HL-60 (cell line): ENCODE results near the gene ADAMTS2.

Experiments used
- DNase-seq, 2 experiments: peaks; one replicate each; pipeline ENCODE4 v3.0.0-alpha.2; 2010 to 2020; ENCODE audit warnings: low read depth in 1 of 2, low spot score in 1 of 2
- H3K27ac ChIP-seq: fragments of 250-450 bp; sonication (Bioruptor Pico); replicated peaks from 2 replicates; pipeline ENCODE4 v1.5.1; 2020; ENCODE audit warnings: mild to moderate bottlenecking, moderate library complexity
- H3K27me3 ChIP-seq: fragments of 250-450 bp; sonication (Bioruptor Pico); 2 replicates; pipeline ENCODE4 v1.5.1; 2021; ENCODE audit warnings: mild to moderate bottlenecking, moderate library complexity; ENCODE audit not compliant: insufficient read depth, poor library complexity, severe bottlenecking
- H3K4me3 ChIP-seq: replicated peaks from 2 replicates; pipeline ENCODE4 v1.5.1; 2011; ENCODE audit warnings: mild to moderate bottlenecking, control low read depth, low read length; ENCODE audit not compliant: insufficient read depth
- CTCF ChIP-seq: IDR thresholded peaks from one replicate; pipeline ENCODE4 v1.5.1; 2011; ENCODE audit warnings: low read length, control low read depth, inconsistent platforms; ENCODE audit not compliant: insufficient read depth
- GABPA ChIP-seq: IDR thresholded peaks from 2 replicates; pipeline ENCODE4 v1.6.1; 2012; ENCODE audit warnings: low read depth
- POLR2AphosphoS5 ChIP-seq: IDR thresholded peaks from 2 replicates; pipeline ENCODE4 v1.6.1; 2012; ENCODE audit warnings: low read depth
- REST ChIP-seq: IDR thresholded peaks from 2 replicates; pipeline ENCODE4 v1.6.1; 2012; ENCODE audit warnings: low read depth; ENCODE audit not compliant: insufficient replicate concordance
- SPI1 ChIP-seq: IDR thresholded peaks from 2 replicates; pipeline ENCODE4 v1.6.1; 2012; ENCODE audit warnings: low read depth, mild to moderate bottlenecking, borderline replicate concordance

The ADAMTS2 gene

GRCh38 chr5:179256328-179257175 is 88.7 kb downstream of the ADAMTS2 start:
- Histone ChIP-seq H3K27ac (no peak overlapping the region), H3K27me3 (no peaks in the 10 kb centered on the region), H3K4me3 (no peak overlapping the region)
- TF ChIP-seq SPI1 = no peak
- no peak for TF ChIP-seq POLR2AphosphoS5
- TF ChIP-seq GABPA = no peak
- no peak for TF ChIP-seq REST
- TF ChIP-seq CTCF = no peak
- DNase-seq = no peak

- DNase-seq = no peak
- H3K4me3 ChIP-seq = no peak overlapping the region
- no peaks in the 10 kb centered on the region for H3K27me3 ChIP-seq
- H3K27ac ChIP-seq = no peak overlapping the region
- TF ChIP-seq SPI1 (no peak), POLR2AphosphoS5 (no peak), GABPA (no peak), CTCF (no peak)
Observed at GRCh38 chr5:179255527-179256327, 89.5 kb downstream of the ADAMTS2 start.

GRCh38 chr5:179254638-179255271 is 90.5 kb downstream of the ADAMTS2 start:
- no peak for DNase-seq
- Histone ChIP-seq H3K4me3 (no peak overlapping the region), H3K27ac (no peak overlapping the region), H3K27me3 (no peaks in the 10 kb centered on the region)
- TF ChIP-seq SPI1 = no peak
- TF ChIP-seq CTCF = no peak
- TF ChIP-seq GABPA = no peak
- no peak for TF ChIP-seq REST
- TF ChIP-seq POLR2AphosphoS5 = no peak
